Measurements from ENCODE around the gene PRKN. TPM values are rescaled to one million over a fixed set of nuclear protein-coding genes. Genes with fewer than 3 reads are reported as not detected.

The PRKN gene
- total and polyA plus RNA-seq, 9 donors: 3.0 to 15.0 (median 9.2) TPM

DNA sequence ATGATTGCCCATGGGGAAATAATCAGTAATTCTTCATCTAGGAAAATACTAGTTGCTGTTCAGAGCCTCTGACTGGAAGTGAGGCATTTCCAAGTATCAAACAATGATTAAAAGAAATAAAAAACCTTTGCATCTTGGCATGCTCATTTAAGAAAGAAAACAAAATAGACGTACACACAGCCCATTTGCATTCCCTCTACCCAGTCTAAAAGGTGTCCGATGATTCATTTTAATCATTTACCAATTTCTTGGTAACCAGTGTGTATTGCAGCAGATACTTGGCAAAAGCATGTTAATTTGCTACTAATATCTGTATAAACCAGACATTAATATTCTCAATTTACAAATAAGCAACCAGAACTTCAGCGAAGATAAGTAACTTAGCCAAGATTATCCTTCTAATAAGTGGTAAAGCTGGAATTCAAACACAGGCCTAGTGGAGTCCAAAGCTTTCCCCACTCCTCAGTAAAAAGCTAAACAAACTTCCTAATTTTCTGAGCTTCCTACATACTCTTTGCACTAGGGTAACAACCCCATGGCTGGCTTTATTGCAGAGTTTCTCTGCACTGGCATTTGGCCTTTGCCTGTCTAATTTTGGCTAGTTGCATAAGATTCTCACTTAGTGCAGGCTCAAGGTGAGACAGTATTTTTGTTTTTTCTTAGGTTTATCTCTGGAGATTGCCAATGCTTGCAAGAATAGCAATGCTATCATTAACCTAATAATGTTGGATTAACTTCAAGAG, 338.1 kb downstream of the PRKN start:
- no peak for TF ChIP-seq EP300 (IDR thresholded peaks at IDR 0.05)
- TF ChIP-seq, protein P1, sequence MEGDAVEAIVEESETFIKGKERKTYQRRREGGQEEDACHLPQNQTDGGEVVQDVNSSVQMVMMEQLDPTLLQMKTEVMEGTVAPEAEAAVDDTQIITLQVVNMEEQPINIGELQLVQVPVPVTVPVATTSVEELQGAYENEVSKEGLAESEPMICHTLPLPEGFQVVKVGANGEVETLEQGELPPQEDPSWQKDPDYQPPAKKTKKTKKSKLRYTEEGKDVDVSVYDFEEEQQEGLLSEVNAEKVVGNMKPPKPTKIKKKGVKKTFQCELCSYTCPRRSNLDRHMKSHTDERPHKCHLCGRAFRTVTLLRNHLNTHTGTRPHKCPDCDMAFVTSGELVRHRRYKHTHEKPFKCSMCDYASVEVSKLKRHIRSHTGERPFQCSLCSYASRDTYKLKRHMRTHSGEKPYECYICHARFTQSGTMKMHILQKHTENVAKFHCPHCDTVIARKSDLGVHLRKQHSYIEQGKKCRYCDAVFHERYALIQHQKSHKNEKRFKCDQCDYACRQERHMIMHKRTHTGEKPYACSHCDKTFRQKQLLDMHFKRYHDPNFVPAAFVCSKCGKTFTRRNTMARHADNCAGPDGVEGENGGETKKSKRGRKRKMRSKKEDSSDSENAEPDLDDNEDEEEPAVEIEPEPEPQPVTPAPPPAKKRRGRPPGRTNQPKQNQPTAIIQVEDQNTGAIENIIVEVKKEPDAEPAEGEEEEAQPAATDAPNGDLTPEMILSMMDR (IDR thresholded peaks at IDR 0.05): no peak
- TF ChIP-seq POLR2A (IDR thresholded peaks at IDR 0.05): no peak
- Histone ChIP-seq H3K9me3 (no peaks in the 10 kb centered on the region), H3K27me3 (no peaks in the 10 kb centered on the region), H3K36me3 (no peaks in the 10 kb centered on the region), H3K27ac (no peak overlapping the region), H3K4me3 (no peak overlapping the region), H3K4me1 (ENCODE audit: insufficient read depth) (no peaks in the 10 kb centered on the region)
- intact Hi-C loops (cut with DNase I): no loop called here
- WGBS, 3 donors: 49 to 74% (median 61%) methylated on average over 3 of the region's 3 CpGs
- no peak for DNase-seq

DNA sequence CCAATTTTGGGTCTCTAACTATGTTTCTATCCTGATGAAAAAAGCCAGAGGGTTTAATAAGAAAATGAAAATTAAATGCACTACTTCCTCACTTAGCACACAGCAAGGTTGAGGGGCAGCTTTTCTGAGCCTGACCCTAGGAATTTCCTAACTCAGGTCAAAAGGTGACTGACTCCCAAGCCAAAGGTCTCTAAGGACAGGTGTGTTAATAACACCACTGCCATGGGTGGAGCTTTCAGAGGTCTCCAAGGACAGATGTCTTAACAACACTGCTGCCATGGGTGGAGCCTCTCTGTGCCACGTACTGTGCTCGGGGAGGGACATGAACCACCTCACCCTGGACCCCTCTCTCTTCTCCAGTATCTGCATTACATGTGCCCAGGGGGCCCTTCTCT, 339.2 kb downstream of the PRKN start:
- Histone ChIP-seq H3K4me3 (no peak overlapping the region), H3K36me3 (no peaks in the 10 kb centered on the region), H3K27me3 (no peaks in the 10 kb centered on the region), H3K27ac (no peak overlapping the region), H3K9me3 (no peaks in the 10 kb centered on the region), H3K4me1 (ENCODE audit: insufficient read depth) (no peaks in the 10 kb centered on the region)
- TF ChIP-seq, protein P1 (IDR thresholded peaks at IDR 0.05): no peak
- TF ChIP-seq EP300 (IDR thresholded peaks at IDR 0.05) (no peak), POLR2A (IDR thresholded peaks at IDR 0.05) (no peak)
- no peak for DNase-seq
- 85 to 98% (median 93%) methylated on average over 2 of the region's 2 CpGs for WGBS, 3 donors
- intact Hi-C loops (cut with DNase I): no loop called here

DNA sequence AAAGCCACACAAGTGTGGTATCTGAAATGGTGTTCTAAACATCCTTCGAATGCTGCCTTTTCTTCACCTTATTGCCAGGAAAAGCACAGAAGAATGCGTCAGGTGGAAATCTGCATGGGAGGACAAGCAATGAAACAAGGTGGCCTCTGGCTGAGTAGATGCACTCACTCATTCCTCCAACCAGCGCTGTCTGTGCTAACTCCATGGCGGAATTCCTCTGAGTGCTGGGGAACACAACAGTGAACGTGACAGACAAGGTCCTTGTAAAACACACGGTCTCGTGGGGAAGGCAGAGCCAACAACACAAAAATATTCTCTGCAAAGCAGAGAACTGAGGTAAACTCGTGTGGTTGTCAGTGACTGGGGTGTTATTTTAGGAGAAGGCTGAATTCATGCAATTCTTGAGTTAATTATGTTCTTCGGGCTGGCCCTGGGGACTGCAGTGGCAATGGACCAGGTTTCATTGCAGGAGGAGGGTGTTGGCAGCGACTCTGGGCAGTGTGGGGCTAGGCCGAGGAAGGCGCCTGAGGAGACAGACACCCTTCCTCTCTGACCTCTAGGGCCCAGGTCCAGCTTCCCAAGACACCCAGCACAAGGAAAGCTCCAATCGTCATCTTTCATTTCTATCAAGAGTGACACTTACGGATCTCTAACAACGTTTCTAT, 339.7 kb downstream of the PRKN start:
- no peak overlapping the region for H3K27ac ChIP-seq
- intact Hi-C loops (cut with DNase I): no loop called here

DNA sequence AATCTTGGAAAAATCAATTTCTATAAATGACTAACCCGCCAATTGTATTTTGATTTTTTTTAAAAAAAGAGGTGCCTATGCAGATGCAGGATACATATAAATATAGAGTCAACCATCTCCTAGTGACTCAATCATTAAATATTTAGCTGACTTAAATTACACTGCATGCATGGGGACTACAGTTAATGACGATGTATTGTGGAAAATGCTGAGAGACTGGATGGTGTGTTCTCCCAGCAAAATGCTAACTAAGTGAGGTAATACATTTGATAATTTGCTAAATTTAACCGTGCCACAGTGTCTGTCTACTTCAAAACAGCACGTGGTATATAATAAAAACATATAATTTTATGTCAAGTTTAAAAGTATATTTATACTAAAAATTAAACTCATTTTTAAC, 341.6 kb downstream of the PRKN start:
- no peak for DNase-seq
- H3K27me3 ChIP-seq: no peaks in the 10 kb centered on the region
- no peaks in the 10 kb centered on the region for H3K4me1 ChIP-seq (ENCODE audit: insufficient read depth)
- intact Hi-C loops (cut with DNase I): no loop called here
- H3K27ac ChIP-seq: no peak overlapping the region
- no peaks in the 10 kb centered on the region for H3K36me3 ChIP-seq
- TF ChIP-seq POLR2A (IDR thresholded peaks at IDR 0.05) (no peak), EP300 (IDR thresholded peaks at IDR 0.05) (no peak)
- TF ChIP-seq, protein P1 (IDR thresholded peaks at IDR 0.05): no peak
- H3K9me3 ChIP-seq: no peaks in the 10 kb centered on the region
- WGBS, 3 donors: 74 to 81% (median 75%) methylated on average over 4 of the region's 4 CpGs
- H3K4me3 ChIP-seq: no peak overlapping the region

More for the DNA sequence above, 339.7 kb downstream of the PRKN start:
- Histone ChIP-seq H3K36me3 (no peaks in the 10 kb centered on the region), H3K4me3 (no peak overlapping the region), H3K27me3 (no peaks in the 10 kb centered on the region), H3K9me3 (no peaks in the 10 kb centered on the region), H3K4me1 (ENCODE audit: insufficient read depth) (no peaks in the 10 kb centered on the region)
- TF ChIP-seq, protein P1 (IDR thresholded peaks at IDR 0.05): no peak
- TF ChIP-seq POLR2A (IDR thresholded peaks at IDR 0.05): no peak
- no peak for TF ChIP-seq EP300 (IDR thresholded peaks at IDR 0.05)
- WGBS, 3 donors: 84 to 92% (median 91%) methylated on average over 15 of the region's 15 CpGs
- DNase-seq: no peak
